SKM-1 treated with dmso at 0.1 percent for 144 hours (cell line): ENCODE results near the gene RET.

Experiments
- DNase-seq: peaks from one replicate; lab custom pipeline; 2025; ENCODE audit not compliant: unreplicated experiment; lab: John Stamatoyannopoulos, UW

Gene RET

DNA sequence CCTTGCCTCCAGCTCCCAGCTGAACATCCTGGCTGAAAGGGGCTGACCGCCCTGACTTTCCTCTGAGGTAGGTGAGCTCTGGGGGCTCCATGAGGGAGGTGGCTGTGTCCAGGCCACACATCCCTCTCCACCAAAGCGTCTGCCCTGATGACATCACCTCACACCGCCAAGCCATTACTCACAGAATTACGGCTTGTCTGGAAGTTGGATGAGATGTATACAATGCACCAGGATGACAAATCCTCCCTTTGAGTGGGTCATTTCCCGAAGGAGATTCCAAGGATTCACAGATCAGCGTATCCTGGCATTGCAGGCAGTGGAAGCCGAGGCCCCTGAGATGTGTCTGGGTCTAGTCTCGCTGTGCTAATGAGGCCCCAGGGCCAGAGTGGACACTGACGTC lies 15.1 kb upstream of the RET start:
- DNase-seq, result no peak

DNA sequence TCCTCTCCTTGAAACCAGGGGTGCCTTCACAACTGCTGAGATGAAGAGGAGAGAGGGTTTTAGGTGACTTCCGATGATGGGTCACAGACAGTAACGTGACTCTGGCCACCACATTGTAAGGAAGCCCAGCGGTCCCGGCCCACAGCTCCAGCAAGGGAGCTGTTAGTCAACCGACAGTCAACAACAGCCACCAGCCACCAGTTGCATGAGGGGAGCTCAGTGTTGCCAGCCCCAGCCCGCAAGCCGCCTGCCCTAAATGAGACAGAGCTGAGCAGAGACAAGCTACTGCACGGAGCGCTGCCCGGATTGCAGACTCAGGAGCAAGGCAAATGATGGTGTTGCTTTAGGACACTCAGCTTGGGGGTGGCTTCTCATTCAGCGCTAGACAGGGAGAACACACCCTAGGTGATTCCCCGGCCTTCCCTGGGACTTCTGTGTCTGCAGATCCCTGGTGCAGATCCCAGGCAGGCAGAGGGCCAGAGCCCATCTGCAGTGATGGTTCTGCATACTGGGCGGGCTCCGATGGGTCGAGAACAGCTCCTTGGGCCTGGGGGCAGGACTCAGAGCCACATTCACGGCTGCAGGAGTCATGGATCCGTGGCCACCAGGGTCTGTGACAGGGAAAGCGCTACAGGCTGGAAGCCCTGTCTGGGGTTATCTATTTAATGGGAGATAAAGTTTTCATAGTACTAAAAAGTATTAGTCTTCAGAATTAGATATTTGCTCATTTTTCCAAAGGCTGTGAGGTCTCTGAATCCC lies 14.3 kb upstream of the RET start:
- DNase-seq, result no peak

DNA sequence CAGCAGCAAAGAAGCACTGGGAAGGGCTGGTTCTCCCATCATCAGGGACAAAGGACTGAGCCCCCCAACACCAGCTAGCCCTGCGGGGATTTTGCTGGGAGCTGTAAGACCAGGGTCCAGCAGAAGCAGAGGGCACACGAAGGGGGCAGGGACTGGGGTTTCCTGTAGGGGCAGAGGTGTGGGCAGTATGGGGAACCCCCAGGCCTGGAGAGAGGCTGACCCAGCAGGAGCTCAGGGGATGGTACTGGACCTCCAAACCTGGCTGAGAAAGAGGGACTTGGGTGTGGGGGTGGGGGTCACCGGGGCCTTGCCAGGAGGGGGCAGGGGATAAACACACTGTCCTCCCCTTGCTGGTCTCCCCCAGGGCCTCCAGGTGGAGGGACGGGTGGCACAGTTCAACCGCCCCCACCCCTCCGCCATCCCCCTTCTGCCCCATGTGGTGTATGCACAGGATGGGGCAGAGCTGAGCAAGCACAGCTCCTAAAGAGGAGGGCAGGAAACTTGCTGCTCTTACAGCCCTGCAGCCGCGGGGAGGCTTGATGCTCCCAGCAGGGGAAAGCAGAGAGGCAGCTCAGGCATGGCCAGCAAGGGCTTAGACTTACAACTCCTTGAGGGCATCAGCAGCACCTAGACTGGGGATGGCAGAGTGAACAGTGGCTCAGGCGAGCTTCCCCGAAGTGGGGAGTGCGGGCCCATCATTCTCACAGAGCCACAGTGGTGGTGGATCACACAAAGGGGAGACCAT lies 12.4 kb upstream of the RET start:
- DNase-seq, result no peak

DNA sequence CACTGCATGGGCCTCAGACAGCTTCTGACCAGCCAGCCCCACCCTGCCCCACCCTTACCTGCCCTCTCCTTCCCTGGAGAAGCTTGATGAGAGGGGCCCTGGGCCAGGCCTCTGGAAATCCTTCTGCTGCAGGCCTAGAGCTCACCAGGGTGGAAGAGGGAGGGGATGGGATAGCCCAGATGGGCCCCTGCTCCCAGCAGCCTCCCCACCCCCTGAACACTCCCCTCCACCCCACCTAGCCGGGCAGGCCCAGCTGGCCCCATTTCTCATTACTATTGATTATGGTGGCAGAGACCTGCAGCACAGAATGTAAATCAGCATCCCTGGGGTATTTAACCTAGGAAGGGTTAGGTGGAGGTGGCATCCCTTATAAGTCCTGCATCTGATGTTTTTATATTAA lies 11.6 kb upstream of the RET start:
- DNase-seq, result no peak

DNA sequence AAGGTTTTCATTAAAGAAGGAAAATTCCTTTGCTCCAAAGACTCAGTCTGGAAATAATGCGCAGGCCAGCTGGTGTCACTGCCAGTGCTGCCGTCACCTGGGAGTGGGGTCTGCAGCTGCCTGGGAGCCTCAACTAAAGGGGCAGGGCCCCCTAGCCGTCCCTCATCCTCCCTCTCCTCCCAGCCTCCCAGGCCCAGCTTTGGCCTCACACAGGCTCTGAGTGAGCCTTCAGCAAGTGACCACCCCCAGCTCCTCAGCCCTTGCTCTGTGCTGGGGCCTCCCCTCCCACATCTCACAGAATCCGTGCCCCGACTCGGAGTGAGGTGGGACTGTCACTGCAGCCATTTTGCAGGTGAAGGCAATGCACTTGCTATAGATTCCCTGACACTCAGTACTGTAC lies 11.1 kb upstream of the RET start:
- no peak for DNase-seq

DNA sequence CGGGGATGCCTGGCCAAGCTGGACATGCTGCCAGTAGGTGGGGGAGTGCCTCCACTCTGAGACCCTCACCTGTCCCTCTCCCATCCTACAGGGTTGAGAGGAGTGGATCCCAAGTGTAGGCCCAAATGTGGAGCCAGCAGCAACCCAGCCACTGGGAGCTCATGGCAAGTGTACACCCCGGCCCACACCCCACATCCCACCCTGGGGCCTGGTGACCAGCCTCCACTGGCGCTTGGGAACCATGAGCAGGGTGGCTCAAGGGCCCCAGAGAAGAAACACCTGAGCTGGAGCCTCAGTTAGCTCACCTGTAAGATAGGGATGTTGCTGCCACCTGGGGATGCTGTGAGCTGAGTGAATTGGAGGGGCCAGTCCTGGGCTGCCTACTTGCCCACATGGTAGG lies 10.4 kb upstream of the RET start:
- no peak for DNase-seq

DNA sequence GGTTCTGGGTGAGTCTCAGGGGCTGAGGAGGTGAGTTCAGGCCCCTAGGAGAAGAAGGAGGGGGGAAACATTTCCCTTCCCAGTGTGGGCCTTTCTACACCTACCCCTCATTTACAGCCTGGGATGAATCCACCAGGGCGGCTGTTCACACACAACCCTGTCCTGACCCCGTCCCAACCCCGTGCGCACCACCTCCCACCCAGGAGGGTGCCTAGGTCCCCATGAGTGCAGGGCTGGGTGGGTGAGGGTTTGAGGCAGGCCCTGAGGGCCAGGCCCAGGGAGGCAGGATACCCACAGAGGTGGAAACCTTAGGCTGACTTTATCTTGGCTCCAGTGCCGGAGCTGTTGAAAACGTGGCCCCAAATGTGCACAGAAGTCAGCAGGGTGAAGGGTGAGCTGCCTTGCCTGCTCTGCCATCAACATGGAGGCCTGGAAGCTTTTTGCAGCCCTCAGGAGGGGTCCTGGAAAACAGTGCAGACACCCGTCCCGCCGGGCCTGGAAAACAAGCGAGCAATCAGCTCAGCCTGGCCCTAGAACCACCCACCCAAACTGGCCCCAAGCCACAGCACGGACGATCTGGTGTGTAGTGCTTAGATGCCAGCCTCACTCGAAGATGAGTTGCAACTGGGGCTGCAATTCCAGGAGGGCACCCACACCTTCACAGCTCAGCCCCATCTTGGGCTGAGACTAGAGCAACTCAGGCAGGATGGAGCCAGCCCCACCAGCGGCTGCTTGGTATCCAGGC lies 9.3 kb upstream of the RET start:
- DNase-seq, result no peak

DNA sequence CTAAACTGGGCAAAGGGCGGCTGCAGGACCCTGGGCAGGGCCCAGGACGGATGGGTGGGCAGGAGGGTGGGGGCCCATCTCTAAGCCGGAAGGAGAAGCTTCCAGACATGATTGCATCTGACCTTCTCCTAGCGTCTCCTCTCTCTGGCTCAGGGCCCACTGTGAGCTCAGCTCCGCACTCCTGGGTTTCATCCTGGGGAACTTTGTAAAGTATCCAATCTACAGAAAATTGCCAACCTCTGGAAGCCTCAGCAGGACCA lies 8.8 kb upstream of the RET start:
- no peak for DNase-seq

DNA sequence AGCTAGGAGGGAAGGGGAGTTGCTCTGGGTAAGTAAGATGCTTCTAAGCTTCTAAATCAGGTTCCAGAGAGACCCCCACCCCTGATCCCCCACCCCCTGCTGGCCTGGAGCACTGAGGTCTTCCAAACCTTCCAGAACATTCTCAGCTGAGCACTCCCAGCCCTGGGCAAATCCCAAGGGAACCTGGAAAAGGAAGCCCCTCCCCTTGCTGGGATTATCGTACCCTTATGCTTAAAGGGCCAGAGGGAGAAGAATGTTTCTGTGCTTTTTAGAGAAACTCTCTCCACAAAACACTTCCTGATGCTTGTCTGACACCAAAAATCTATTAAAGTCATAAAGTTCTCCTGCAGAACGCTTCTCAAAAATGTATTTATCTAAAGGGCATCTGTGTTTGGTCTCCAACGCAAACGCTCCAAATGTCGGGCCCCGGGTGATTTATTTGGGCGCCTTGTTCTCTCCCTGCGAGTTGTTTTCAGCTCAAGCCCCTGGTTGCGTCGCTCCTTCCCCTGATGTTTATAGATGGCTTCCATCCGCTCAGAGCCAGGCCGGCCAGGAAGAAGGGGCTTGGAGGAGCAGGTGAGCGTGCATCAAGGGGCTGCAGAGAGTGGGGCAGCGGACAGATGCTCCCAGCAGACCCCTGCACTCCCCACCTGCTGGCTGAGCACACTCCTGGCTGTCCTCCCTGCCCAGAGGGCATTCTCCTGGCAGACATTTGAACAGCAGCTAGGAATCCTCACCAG lies 8.2 kb upstream of the RET start:
- DNase-seq, result no peak

DNA sequence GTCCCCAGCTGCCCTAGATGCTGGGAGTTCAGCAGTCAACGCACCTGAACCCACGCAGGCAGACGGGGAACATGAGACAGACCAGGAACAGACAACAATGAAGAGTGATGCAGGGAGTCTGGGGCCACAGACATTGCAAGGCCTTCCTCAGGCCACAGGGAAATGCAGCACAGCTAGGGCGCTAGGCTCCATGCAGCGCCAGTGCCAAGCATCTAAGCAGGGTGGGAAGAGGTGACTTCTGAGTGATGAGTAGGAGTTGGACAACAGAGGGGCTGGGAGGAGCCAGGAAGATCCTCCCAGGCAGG lies 7.7 kb upstream of the RET start:
- DNase-seq, result no peak

DNA sequence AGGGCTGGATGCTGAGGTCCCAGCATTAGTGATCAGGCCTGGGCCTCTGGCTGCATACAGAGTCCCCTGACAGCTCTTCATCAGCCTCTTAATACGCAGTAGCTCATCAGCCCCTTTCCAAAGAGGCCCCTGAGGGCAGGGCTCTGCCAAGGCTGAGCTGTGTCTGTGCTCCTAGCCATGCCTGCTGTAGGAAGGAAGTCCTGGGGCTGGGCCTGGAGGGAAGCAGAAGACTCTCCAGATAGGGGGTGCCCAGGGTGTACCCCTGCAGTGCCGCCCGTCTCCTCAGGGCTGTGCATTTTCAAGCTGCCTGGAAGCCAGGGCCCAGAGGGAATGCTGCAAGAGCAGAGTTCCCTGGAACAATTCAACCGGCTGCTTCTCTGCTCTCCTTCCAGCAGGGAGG lies 7.3 kb upstream of the RET start:
- DNase-seq, result no peak

DNA sequence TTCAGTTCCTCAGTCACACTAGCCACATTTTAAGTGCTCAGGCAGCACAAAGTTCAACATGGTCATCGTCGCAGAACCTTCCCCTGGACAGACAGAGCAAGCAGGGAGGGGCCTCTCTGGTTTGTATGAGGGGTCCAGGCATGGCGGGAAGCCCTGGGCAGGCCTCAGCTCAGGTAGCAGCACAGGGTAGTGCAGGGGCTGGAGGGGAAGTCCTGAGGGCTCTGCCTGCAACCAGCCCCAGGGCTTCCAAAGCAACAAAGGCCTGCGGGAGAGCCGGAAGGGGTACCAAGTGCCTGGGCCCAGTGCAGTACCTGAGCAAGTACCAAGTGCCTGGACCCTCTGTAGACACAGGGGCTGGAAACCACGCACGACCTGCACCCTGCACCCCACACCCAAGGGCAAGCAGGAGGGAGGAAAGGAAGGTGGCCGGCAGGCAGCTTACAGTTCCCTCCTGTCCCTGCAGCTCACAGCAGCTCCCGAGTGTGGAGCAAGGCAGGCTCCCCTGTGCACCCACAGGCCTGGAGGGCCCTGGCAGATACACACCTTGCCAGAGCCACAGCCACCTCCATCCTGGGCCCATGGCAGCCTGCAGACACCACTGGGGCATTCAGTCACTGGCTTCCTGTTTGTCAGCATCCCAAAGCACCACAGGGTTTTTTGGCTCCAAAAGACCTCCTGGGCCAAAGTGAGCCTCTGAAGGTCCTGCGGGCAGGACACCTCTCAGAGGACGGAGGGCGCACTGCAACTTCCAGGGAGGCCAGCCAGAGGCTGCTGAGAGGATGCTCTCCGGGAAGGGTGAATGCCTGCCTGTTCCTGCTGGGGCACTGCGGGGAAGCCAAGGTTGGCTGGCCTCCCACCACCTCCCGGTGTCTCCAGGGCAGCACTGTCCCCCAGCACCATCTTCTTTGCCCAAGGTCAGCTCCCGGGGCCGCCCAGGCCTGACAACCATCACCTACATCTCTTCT lies 6.5 kb upstream of the RET start:
- no peak for DNase-seq

DNA sequence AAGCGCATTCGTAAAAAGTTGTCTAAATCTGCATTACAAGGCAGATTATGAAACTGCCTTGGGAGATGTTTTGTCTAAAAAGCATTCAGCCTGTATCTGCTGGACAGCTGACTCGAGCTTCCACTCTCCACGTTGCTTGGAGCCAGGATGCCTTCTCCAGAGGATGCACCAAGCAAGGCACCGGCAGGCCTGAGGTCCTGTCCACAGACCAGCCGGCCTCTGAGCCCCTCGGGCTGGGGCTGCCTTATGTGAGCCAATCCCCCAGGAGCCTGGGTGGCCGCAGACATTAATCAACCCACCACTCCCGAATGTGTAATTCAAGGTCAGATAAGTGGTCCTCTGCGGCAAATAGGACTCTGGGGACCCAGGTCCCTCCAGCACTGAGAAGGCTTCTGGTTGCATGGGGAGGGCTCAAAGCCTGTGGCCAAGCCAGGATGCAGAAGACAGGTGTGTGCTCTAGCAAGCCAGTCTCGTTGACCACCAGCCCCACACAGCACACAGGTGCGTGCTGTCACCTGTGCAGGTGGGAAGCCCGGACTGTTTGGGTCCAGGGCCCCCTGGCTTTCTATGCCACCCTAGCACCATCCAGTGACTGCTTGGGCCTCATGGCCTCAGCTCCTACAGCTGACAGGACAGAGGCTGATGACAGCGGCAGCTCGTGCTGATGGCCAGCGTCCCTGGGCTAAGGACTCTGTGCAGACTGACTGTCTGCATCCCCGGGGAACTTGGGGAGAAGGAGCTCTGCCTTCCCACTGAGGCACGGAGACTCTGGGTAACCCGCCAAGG lies 4.8 kb upstream of the RET start:
- DNase-seq, result no peak

DNA sequence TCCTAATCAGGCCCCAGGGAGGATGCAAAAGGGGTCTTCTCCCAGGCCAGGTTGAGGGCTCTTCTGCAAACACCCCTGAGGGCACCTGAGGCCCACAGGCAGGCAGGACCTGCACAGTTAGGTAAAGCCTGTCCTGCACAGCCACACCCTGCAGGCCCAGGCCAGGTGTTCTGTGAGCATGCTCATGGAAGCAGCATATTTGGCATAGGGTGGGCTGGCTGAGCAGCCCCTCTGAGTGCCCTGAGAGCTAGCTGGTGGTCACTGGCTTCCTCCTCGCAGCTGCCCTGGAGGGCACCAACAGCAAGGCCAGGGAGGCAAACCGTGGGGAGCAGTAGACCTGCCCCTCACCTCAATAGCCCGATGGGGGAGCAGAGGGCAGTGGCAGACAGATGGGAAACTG lies 3.7 kb upstream of the RET start:
- DNase-seq, result no peak

DNA sequence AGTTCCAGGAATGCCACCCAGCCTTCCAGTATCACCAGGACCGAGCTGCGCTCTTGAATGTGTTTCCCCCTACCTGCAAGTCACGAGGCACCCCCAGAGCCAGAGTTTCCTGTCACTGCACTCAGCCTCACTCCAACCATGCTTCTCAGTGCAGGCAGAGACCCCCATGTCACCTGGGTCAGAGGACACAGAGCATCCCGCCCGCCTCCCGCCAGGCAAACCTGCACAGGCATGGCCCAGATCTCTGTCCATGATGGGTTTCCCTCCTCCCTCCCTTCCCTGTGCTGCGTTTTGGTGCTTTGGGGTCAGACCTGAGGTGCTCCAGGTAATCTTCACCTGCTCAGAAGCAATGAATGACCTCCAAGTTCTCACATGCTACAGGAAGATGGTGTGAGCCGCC lies 3.1 kb upstream of the RET start:
- DNase-seq, result no peak

DNA sequence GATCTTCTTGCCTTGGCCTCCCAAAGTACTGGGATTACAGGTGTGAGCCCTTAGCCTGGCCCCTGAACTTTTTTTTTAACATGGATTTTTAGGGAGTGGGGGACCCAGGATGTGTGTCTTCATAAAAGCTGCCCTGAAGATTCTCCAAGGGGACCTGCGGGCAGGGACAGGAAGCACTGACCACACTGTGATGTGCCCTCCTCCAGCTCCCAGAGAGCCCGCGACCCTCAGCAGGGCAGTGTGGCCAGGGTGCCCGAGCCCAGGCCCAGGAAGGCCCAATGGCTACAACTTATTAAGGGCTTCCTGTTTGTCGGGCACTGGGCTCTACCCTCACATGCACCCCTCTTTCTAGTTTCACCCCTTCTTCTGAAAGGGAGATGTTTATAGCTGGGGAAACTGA lies 2.5 kb upstream of the RET start:
- DNase-seq, result no peak

DNA sequence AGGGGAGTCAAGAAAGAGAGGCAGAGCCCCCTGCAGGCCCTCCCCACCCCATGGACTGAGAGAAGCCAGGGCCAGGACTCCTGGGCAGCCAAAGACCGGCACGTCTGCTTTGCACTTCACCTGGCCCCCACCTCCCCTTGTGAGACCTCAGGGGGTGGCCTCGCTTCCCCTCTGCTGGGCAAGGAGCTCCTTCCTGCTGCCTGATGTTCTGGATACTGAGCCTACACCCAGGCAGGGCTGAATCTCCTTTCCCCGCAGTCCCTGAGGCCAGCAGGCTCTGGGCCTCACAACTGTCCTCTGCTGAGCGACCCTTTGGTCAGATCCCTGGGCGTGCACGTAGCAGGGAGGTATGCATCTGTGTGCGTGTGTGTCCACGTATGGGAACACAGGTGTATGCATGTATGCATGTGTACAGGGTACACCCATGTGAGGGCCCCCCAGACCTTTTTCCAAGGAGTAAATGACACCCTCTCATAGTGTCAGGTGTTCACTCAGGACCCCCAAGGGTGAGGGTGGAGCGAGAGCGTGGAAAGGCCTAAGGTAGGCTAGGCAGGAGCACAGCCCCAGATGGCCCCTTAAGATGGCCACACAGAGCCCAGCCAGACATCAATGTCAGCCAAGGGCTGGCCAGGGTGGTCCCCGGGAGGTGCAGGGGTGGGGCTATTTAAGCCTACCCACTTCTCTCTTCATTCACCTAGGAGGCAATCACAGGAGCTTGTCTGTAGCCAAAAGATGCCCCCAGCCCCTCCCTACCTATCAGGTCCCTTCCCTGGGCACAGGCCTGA lies 1.9 kb upstream of the RET start:
- DNase-seq, result no peak

DNA sequence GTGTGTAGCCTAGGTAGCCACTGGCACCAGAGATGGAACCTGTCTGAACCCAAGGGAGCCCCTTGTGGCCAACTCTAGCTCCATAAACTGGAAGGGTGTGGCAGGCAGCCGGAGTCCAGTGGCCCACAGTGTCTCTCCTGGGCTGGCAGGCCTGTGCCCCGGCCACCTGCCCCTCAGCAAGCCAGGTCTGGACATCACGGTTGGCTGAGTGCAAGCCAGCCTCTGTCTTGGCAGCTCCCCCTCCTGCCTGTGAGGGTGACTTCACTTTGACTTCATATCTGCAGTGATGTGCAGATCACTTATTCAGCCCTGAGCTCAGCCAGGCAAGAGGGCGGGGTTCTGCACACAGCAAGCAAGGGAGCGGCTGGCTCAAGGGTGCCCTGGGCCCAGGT lies 1.3 kb upstream of the RET start:
- no peak for DNase-seq

DNA sequence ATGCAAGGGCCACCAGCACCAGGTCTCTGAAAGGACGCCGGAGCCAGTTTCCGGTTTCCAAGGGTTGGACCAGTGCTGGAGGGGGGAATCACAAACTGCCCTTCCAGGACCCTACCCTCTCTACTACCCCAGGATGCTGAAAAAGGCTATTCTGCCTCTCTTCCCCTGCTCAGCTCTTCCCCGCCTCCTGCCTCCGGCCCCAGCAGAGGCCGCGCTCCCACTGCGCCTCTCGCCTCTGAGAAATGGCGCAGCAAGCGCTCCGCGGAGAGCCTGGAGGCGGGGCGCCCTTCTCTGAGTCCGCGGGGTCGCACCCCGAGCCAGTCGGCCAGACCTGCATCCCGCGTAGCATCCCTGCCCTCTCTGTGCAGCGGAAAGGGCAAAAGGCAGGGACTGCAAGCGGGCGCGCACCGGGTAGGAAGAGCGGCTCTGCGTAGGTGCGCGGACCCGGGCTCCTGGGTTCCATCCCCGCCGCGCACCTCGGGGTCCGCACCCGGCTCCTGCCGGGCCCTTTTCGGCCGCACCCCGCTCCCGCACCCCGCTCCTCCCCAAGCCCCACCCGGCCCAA lies 476 bp upstream of the RET start:
- no peak for DNase-seq
